Retinal pigment epithelial cell (primary cell): ENCODE results near the gene E2F6.

ENCODE experiments used
- DNase-seq: peaks from one replicate; pipeline ENCODE4 v3.0.0-alpha.2; 2010; ENCODE audit warnings: low read depth
- H3K4me3 ChIP-seq: 2 replicates; pipeline ENCODE4 v1.5.1; 2011; ENCODE audit warnings: mild to moderate bottlenecking, low read length, control low read depth, moderate library complexity
- CTCF ChIP-seq: conservative IDR thresholded peaks from 2 replicates; pipeline ENCODE4 v1.5.1; 2011; ENCODE audit warnings: low read depth, low read length, control low read depth, inconsistent platforms

Gene E2F6

GRCh38 chr2:11502740-11503292 lies 36.9 kb upstream of the E2F6 start:
- no peak overlapping the region for H3K4me3 ChIP-seq
- no peak for TF ChIP-seq CTCF
- DNase-seq = no peak

- no peak overlapping the region for H3K4me3 ChIP-seq
- TF ChIP-seq CTCF = no peak
- DNase-seq = no peak
Observed at GRCh38 chr2:11500702-11501303, 34.8 kb upstream of the E2F6 start.

GRCh38 chr2:11499081-11499743 lies 33.3 kb upstream of the E2F6 start:
- no peak for DNase-seq
- H3K4me3 ChIP-seq = no peak overlapping the region
- TF ChIP-seq CTCF = no peak

- no peak for DNase-seq
- no peak for TF ChIP-seq CTCF
- H3K4me3 ChIP-seq = no peak overlapping the region
Observed at GRCh38 chr2:11498543-11499034, 32.6 kb upstream of the E2F6 start.

- TF ChIP-seq CTCF = no peak
- no peak for DNase-seq
- H3K4me3 ChIP-seq = no peak overlapping the region
Observed at GRCh38 chr2:11495844-11496681, 30.1 kb upstream of the E2F6 start.

- TF ChIP-seq CTCF = no peak
- no peak overlapping the region for H3K4me3 ChIP-seq
- DNase-seq = no peak
Observed at GRCh38 chr2:11494310-11494709, 28.3 kb upstream of the E2F6 start.
